PC-9 (cell line): Measurements from ENCODE around the gene NDUFAF8. TPM values are rescaled to one million over a fixed set of nuclear protein-coding genes. Genes with fewer than 3 reads are reported as not detected.

Experiments used
- BruUV-seq: library from RNA; stranded (reverse); fragments of 400-500 nt; replicated peaks from 2 replicates; lab custom pipeline; 2021; lab: Mats Ljungman, UMichigan
- CTCF ChIA-PET: fragments of 300-600 bp; sonication (Branson Sonifier 250); formaldehyde crosslinking; loops from one replicate; lab custom pipeline; 2022; ENCODE audit warnings: antibody characterized with exemption; lab: Charles Lee
- POLR2A ChIA-PET: fragments of 300-600 bp; sonication (Branson Sonifier 250); formaldehyde crosslinking; loops from one replicate; lab custom pipeline; 2022; ENCODE audit warnings: antibody characterized with exemption; ENCODE audit not compliant: unreplicated experiment; lab: Charles Lee
- DNase-seq, 2 experiments: peaks; one replicate each; pipeline versions ENCODE4 v3.0.0 to v3.0.0-alpha.2; 2015 to 2022; ENCODE audit warnings: mixed read lengths in 1 of 2
- H2AFZ ChIP-seq: fragments of 200-600 bp; sonication (generic); 2 replicates; pipeline ENCODE4 v1.8.1; 2017; ENCODE audit warnings: antibody characterized with exemption
- H3F3A ChIP-seq: fragments of 200-600 bp; sonication (generic); 2 replicates; pipeline ENCODE4 v1.8.1; 2017; ENCODE audit warnings: antibody characterized with exemption, mild to moderate bottlenecking, low read depth; ENCODE audit not compliant: insufficient read depth
- H3K27ac ChIP-seq: fragments of 200-600 bp; sonication (generic); 2 replicates; pipeline ENCODE4 v1.6.1; 2016; ENCODE audit warnings: mixed run types
- H3K27me3 ChIP-seq: fragments of 200-600 bp; sonication (generic); 2 replicates; pipeline ENCODE4 v1.6.1; 2016; ENCODE audit warnings: low read depth, mixed run types; ENCODE audit not compliant: insufficient read depth
- H3K36me3 ChIP-seq: fragments of 200-600 bp; sonication (generic); 2 replicates; pipeline ENCODE4 v1.6.1; 2016; ENCODE audit warnings: low read depth, mixed run types
- H3K4me1 ChIP-seq: fragments of 200-600 bp; sonication (generic); replicated peaks from 2 replicates; pipeline ENCODE4 v1.6.1; 2016; ENCODE audit warnings: mixed run types; ENCODE audit not compliant: insufficient read depth
- H3K4me2 ChIP-seq: fragments of 200-600 bp; sonication (generic); 2 replicates; pipeline ENCODE4 v1.6.1; 2017; ENCODE audit warnings: mixed run types
- H3K4me3 ChIP-seq: fragments of 200-600 bp; sonication (generic); 2 replicates; pipeline ENCODE4 v1.6.1; 2016; ENCODE audit warnings: mixed run types
- H3K79me2 ChIP-seq: fragments of 200-600 bp; sonication (generic); 2 replicates; pipeline ENCODE4 v1.6.1; 2017; ENCODE audit warnings: low read depth, mixed run types
- H3K9me2 ChIP-seq: fragments of 200-600 bp; sonication (generic); 2 replicates; pipeline ENCODE4 v1.8.1; 2017; ENCODE audit warnings: mild to moderate bottlenecking; ENCODE audit not compliant: insufficient read depth
- H3K9me3 ChIP-seq: fragments of 200-600 bp; sonication (generic); 2 replicates; pipeline ENCODE4 v1.8.1; 2016; ENCODE audit warnings: low read depth; ENCODE audit not compliant: insufficient read depth
- H4K20me1 ChIP-seq: fragments of 200-600 bp; sonication (generic); 2 replicates; pipeline ENCODE4 v1.8.1; 2017; ENCODE audit not compliant: insufficient read depth
- EZH2 ChIP-seq: fragments of 200-600 bp; sonication (generic); IDR thresholded peaks from 2 replicates; pipeline ENCODE4 v1.8.0; 2017; ENCODE audit warnings: antibody characterized with exemption, low read depth
- intact Hi-C: fragments of 100-400 bp; cut with micrococcal nuclease; formaldehyde crosslinking; loops from one replicate; pipeline ENCODE4 v1.10.0; 2022; ENCODE audit not compliant: unreplicated experiment
- total RNA-seq: library from RNA; stranded (reverse); gene quantifications from 2 replicates; pipeline ENCODE4 v1.2.3, GENCODE V29; 2021
- TF ChIP-seq, protein P1 (sequence below): fragments of 200-600 bp; sonication (generic); conservative IDR thresholded peaks from 2 replicates; pipeline ENCODE4 v1.6.1; 2017; ENCODE audit warnings: mixed run types, antibody characterized with exemption, mild to moderate bottlenecking, moderate library complexity

NDUFAF8 gene
- total RNA-seq, 1 experiment from 2014 or later, result 53.3 TPM

DNA sequence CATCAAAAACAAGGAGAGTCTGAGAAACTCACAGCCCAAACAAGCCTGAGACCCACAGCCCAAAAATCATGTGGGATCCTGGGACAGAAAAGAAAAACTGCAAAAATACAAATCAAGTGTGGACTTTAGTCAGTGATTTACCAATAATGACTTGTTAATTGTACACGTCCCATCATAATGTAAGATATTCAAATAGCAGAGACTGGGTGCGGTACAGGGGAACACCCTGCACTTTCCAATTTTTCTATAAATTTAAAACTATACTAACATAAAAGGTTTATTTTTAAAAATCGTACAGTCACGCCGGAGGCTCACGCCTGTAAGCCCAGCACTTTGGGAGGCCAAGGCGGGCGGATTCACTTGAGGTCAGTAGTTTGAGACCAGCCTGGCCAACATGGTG is 25.1 kb upstream of the NDUFAF8 start:
- intact Hi-C loops, result no loop called here
- POLR2A ChIA-PET, result no interaction called here
- BruUV-seq, result no TSS peak

DNA sequence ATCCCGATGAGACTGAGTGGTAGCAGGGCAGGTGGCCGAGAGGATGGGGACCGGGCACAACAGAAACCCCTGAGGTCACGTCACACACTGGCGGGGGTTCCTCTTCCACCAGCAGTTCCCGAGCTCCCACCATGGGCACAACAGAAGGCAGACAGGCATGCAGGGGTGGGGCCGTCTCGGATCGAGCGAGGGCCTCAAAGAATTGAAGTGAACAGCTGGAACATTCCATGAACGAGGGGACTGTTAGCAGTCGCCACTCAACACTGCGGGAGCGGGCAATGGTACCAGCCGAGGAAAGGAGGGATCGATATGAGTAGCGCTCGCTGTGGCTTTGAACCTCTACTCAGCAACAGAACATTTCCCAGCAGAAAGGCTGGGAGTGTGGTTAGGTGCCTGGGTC is 21.6 kb upstream of the NDUFAF8 start:
- TF ChIP-seq, protein P1, sequence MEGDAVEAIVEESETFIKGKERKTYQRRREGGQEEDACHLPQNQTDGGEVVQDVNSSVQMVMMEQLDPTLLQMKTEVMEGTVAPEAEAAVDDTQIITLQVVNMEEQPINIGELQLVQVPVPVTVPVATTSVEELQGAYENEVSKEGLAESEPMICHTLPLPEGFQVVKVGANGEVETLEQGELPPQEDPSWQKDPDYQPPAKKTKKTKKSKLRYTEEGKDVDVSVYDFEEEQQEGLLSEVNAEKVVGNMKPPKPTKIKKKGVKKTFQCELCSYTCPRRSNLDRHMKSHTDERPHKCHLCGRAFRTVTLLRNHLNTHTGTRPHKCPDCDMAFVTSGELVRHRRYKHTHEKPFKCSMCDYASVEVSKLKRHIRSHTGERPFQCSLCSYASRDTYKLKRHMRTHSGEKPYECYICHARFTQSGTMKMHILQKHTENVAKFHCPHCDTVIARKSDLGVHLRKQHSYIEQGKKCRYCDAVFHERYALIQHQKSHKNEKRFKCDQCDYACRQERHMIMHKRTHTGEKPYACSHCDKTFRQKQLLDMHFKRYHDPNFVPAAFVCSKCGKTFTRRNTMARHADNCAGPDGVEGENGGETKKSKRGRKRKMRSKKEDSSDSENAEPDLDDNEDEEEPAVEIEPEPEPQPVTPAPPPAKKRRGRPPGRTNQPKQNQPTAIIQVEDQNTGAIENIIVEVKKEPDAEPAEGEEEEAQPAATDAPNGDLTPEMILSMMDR, result no peak
- Histone ChIP-seq H3K27me3 (no peaks in the 10 kb centered on the region), H3K4me2 (no peak overlapping the region), H3F3A (no peaks in the 10 kb centered on the region), H3K4me1 (0 out of 2 replicates have a peak, but pooled peaks cover 5% of the 10 kb centered on the region), H4K20me1 (no peaks in the 10 kb centered on the region), H3K36me3 (no peaks in the 10 kb centered on the region), H3K79me2 (no peaks in the 10 kb centered on the region), H3K4me3 (no peak overlapping the region), H2AFZ (no peak overlapping the region), H3K27ac (no peak overlapping the region), H3K9me2 (no peaks in the 10 kb centered on the region), H3K9me3 (no peaks in the 10 kb centered on the region)
- no TSS peak for BruUV-seq
- ChIA-PET POLR2A (no interaction called here), CTCF (no interaction called here)
- no peak for DNase-seq
- intact Hi-C loops, result no loop called here

More for the DNA sequence above, 25.1 kb upstream of the NDUFAF8 start:
- no peaks in the 10 kb centered on the region for H3K9me3 ChIP-seq
- no peaks in the 10 kb centered on the region for H3K4me1 ChIP-seq
- H3K27ac ChIP-seq, result no peak overlapping the region
- no peaks in the 10 kb centered on the region for H3F3A ChIP-seq
- DNase-seq, result no peak
- no peaks in the 10 kb centered on the region for H3K27me3 ChIP-seq
- H3K79me2 ChIP-seq, result no peaks in the 10 kb centered on the region
- H3K9me2 ChIP-seq, result no peaks in the 10 kb centered on the region
- no peaks in the 10 kb centered on the region for H3K36me3 ChIP-seq
- TF ChIP-seq EZH2, result no peak
- TF ChIP-seq, protein P1, result no peak
- CTCF ChIA-PET, result no interaction called here
- H3K4me3 ChIP-seq, result no peak overlapping the region
- H2AFZ ChIP-seq, result no peak overlapping the region
- H3K4me2 ChIP-seq, result no peak overlapping the region
- H4K20me1 ChIP-seq, result no peaks in the 10 kb centered on the region

DNA sequence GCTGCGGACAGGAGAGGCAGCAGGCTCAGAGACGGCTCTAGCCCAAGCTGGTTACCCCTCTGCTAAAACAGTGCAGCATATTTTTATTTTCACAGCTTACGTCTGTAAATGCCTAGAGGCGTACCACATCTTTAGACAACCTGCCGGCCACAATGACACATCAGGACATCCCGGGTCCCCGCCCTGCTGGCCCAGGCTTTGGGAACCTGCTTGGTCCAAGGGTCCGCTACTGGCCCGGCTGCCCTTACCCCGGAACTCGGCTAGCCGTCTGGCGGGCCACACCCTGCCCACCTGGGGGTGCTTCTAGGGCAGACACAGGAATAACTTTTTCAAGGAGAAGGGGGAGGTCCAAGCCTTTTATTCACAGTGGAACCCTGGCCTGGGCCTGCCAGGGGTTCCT is 20.7 kb upstream of the NDUFAF8 start:
- Histone ChIP-seq H3K4me3 (no peak overlapping the region), H3K4me1 (0 out of 2 replicates have a peak, but pooled peaks cover 7% of the 10 kb centered on the region), H3K4me2 (no peak overlapping the region), H3F3A (no peaks in the 10 kb centered on the region), H3K27ac (no peak overlapping the region), H3K9me2 (no peaks in the 10 kb centered on the region), H4K20me1 (no peaks in the 10 kb centered on the region), H3K9me3 (no peaks in the 10 kb centered on the region), H3K27me3 (no peaks in the 10 kb centered on the region), H2AFZ (no peak overlapping the region), H3K36me3 (no peaks in the 10 kb centered on the region), H3K79me2 (no peaks in the 10 kb centered on the region)
- ChIA-PET POLR2A (no interaction called here), CTCF (interaction anchor here (0.6 kb wide), 1 partner anchor 880 kb away, joined by 12 read pairs; no protein-coding TSS in a partner anchor)
- intact Hi-C loops, result no loop called here
- TF ChIP-seq, protein P1, result no peak
- TF ChIP-seq EZH2, result no peak
- DNase-seq, result no peak
- no TSS peak for BruUV-seq
